ENCODE results near the gene MT1M. TPM values are rescaled to one million over a fixed set of nuclear protein-coding genes. Genes with fewer than 3 reads are reported as not detected.
A peak's percentile ranks its signal among the peaks of the same experiment; 100 is the strongest.

Gene MT1M
- total and polyA plus RNA-seq, 10 of the 15 experiments (the other 5 are each of a cell fraction or from before 2014, with no cell fraction given), result not detected

- TF ChIP-seq SMC3 (IDR thresholded peaks at IDR 0.05; ENCODE audit: borderline replicate concordance, low read length), result peak; percentile 42; the same call in 1 of the 2 replicates
These were observed 28.9 kb upstream of the MT1M start (continued) for GRCh38 chr16:56603589-56603988.

DNA sequence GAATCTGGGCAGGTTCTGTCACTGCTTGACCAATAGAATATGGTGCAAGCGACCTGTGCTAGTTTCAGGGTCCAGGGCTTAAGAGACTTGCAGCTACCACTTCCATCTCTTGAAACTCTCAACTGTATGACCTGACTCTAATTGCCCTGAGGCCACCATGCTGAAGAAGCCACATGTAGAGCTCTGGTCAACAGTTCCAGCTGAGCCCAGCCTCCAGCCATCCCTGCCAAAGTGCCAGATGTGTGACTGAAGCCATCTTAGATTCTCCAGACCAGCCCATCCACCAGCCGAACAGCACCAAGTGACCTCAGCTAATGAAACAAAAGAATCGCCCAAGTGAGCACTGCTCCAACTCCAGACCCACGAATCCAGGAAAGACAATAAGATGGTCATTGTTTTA lies 27.5 kb upstream of the MT1M start:
- Histone ChIP-seq H3K79me2 (ENCODE audit: control insufficient read depth, insufficient read depth, low read length) (no peaks in the 10 kb centered on the region), H3K4me2 (ENCODE audit: control insufficient read depth, insufficient read depth) (no peak overlapping the region), H2AFZ (ENCODE audit: control insufficient read depth, low read depth, low read length) (no peak overlapping the region), H4K20me1 (ENCODE audit: control insufficient read depth, insufficient read depth) (no peaks in the 10 kb centered on the region), H3K9me3 (replicated peaks; ENCODE audit: control insufficient read depth, insufficient read depth, low read length) (no peaks in the 10 kb centered on the region), H3K4me1 (ENCODE audit: control insufficient read depth, insufficient read depth, low read length) (peaks cover 10% of the 10 kb centered on the region), H3K27me3 (replicated peaks in 1 of 2; ENCODE audit: control insufficient read depth in 2 of 2, insufficient read depth in 2 of 2, low read length in 1 of 2) (no peaks in the 10 kb centered on the region; a peak in 2 of 4 replicates), H3K36me3 (ENCODE audit: control insufficient read depth in 2 of 2, insufficient read depth in 2 of 2, low read length in 1 of 2) (no peaks in the 10 kb centered on the region), H3K9ac (ENCODE audit: control insufficient read depth, insufficient read depth, low read length) (no peak overlapping the region), H3K27ac (ENCODE audit: control insufficient read depth, insufficient read depth) (no peak overlapping the region), H3K4me3 (no peak overlapping the region)
- ChIA-PET CTCF (interaction anchor here (1.1 to 10.0 kb wide), 4 partner anchors 25 to 97 kb away, joined by 4 to 77 read pairs (median 12); no protein-coding TSS in a partner anchor), SMC1A (ENCODE audit: uncharacterized antibody, unreplicated experiment) (interaction anchor here (0.8 to 2.8 kb wide), 3 partner anchors 19 to 96 kb away, joined by 3 to 22 read pairs (median 3); no protein-coding TSS in a partner anchor), POLR2A (no interaction called here), RAD21 (ENCODE audit: unreplicated experiment) (interaction anchor here (1.0 to 4.9 kb wide), 3 partner anchors 29 to 97 kb away, joined by 3 to 44 read pairs (median 3); no protein-coding TSS in a partner anchor)
- BruUV-seq (replicated peaks), result no TSS peak
- DNase-seq (ENCODE audit: low read depth, low spot score), result no peak
- FAIRE-seq, result no peak
- no peak for ATAC-seq
- intact Hi-C loops (cut with micrococcal nuclease; ENCODE audit: unreplicated experiment), result no loop called here
- WGBS (ENCODE audit: insufficient coverage, insufficient replicate concordance, low lambda C conversion rate, missing lambda C conversion rate), result 56% methylated on average over 4 of the region's 4 CpGs
- in situ Hi-C loops (cut with MboI), result no loop called here
- TF ChIP-seq CHD4 (IDR thresholded peaks at IDR 0.05) (no peak), MEF2B (IDR thresholded peaks at IDR 0.05; ENCODE audit: partially characterized antibody, poor library complexity, severe bottlenecking) (no peak), SUPT20H (IDR thresholded peaks at IDR 0.05; ENCODE audit: borderline replicate concordance, control insufficient read depth, low read depth, low read length) (no peak), E2F4 (IDR thresholded peaks at IDR 0.05; ENCODE audit: low read depth, low read length) (no peak), BACH1 (IDR thresholded peaks at IDR 0.05; ENCODE audit: borderline replicate concordance) (no peak), ZZZ3 (IDR thresholded peaks at IDR 0.05; ENCODE audit: control insufficient read depth, insufficient read length, low read depth) (no peak), JUND (IDR thresholded peaks at IDR 0.05; ENCODE audit: low read depth, low read length) (no peak), EP300 (IDR thresholded peaks at IDR 0.05; ENCODE audit: borderline replicate concordance in 1 of 2, control insufficient read depth in 1 of 2, low read depth in 2 of 2, low read length in 2 of 2) (no peak), SUZ12 (IDR thresholded peaks at IDR 0.05; ENCODE audit: unreplicated experiment) (no peak), ESRRA (IDR thresholded peaks at IDR 0.05; ENCODE audit: low read length) (no peak), YBX1 (IDR thresholded peaks at IDR 0.05) (no peak)
- TF ChIP-seq, protein P1, sequence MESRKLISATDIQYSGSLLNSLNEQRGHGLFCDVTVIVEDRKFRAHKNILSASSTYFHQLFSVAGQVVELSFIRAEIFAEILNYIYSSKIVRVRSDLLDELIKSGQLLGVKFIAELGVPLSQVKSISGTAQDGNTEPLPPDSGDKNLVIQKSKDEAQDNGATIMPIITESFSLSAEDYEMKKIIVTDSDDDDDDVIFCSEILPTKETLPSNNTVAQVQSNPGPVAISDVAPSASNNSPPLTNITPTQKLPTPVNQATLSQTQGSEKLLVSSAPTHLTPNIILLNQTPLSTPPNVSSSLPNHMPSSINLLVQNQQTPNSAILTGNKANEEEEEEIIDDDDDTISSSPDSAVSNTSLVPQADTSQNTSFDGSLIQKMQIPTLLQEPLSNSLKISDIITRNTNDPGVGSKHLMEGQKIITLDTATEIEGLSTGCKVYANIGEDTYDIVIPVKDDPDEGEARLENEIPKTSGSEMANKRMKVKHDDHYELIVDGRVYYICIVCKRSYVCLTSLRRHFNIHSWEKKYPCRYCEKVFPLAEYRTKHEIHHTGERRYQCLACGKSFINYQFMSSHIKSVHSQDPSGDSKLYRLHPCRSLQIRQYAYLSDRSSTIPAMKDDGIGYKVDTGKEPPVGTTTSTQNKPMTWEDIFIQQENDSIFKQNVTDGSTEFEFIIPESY (IDR thresholded peaks at IDR 0.05), result no peak
- TF ChIP-seq, protein P2, sequence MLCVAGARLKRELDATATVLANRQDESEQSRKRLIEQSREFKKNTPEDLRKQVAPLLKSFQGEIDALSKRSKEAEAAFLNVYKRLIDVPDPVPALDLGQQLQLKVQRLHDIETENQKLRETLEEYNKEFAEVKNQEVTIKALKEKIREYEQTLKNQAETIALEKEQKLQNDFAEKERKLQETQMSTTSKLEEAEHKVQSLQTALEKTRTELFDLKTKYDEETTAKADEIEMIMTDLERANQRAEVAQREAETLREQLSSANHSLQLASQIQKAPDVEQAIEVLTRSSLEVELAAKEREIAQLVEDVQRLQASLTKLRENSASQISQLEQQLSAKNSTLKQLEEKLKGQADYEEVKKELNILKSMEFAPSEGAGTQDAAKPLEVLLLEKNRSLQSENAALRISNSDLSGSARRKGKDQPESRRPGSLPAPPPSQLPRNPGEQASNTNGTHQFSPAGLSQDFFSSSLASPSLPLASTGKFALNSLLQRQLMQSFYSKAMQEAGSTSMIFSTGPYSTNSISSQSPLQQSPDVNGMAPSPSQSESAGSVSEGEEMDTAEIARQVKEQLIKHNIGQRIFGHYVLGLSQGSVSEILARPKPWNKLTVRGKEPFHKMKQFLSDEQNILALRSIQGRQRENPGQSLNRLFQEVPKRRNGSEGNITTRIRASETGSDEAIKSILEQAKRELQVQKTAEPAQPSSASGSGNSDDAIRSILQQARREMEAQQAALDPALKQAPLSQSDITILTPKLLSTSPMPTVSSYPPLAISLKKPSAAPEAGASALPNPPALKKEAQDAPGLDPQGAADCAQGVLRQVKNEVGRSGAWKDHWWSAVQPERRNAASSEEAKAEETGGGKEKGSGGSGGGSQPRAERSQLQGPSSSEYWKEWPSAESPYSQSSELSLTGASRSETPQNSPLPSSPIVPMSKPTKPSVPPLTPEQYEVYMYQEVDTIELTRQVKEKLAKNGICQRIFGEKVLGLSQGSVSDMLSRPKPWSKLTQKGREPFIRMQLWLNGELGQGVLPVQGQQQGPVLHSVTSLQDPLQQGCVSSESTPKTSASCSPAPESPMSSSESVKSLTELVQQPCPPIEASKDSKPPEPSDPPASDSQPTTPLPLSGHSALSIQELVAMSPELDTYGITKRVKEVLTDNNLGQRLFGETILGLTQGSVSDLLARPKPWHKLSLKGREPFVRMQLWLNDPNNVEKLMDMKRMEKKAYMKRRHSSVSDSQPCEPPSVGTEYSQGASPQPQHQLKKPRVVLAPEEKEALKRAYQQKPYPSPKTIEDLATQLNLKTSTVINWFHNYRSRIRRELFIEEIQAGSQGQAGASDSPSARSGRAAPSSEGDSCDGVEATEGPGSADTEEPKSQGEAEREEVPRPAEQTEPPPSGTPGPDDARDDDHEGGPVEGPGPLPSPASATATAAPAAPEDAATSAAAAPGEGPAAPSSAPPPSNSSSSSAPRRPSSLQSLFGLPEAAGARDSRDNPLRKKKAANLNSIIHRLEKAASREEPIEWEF (IDR thresholded peaks at IDR 0.05; ENCODE audit: insufficient replicate concordance, low read depth, low read length), result no peak
